Measurements from ENCODE around the gene IGF2R.

The IGF2R gene

DNA sequence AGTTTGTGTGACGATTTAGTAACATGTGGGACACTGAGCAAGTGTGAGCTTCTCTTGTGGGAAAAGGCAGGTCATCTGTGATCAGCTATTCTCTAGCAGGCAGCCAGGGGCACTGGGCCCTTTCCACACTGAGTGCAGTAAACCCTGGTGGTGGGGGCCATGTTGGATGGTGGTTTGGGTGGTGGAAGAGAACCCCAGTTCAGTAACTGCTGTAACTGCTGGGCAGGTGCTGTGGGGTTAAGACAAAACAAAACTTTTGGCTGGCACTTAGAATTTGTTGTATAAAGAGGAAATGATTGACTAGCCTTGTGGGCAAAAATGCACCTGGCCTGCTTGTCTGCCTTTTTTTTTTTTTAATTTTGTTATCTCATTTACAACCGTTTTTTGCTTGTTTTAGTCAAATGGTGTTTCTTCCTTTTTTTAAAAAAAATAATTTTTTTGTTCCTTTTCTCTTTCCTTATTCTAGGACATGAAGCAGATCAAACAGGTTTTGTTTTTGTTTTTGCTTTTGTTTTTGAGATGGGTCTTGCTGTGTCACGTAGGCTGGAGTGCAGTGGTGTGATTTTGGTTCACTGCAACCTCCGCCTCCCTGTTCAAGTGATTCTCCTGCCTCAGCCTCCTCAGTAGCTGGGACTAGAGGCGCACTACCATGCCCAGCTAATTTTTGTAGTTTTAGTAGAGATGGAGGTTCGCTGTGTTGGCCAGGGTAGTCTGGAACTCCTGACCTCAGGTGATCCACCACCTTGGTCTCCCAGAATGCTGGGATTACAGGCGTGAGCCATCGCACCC, 59.8 kb downstream of the IGF2R start:
- DNase-seq, result no peak

DNA sequence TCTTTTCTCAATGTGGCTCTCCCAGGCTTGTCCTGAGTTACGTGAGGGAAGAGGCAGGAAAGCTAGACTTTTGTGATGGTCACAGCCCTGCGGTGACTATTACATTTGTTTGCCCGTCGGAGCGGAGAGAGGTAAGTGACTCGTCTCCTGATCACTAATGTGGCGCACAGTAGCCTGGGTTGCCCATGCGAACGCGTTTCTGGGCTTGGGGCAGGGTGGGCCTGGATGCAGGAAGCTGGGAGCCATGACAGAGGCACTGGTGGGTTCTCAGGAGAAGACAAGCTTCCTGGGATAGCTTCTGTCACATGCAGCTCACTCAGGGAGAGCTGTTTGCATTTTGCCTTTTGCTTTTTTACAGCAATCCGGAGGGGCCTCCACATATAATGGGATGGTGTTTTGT, 60.6 kb downstream of the IGF2R start:
- no peak for DNase-seq

DNA sequence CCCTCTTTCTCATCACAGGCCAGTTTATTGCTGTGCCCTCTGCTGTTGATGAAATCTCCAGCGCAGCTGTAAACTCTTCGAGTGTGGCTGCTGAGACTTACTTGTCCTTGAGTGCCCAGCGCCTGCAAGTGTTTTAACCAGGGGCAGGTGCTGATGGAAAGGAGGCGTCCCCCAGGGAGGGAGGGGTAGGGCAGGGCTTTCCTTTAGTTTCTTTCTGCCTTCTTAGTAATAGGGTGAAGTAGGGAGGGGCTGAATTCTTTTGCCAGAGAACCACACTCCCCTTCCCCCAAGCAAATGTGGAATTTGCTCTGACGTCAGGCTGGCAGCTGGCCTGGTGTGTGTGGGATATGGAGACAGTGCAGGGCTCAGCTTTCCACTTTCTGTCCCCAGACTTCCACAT, 61.2 kb downstream of the IGF2R start:
- no peak for DNase-seq

GRCh38 chr6:160031442-160031841, 62.6 kb downstream of the IGF2R start:
- no peak for DNase-seq

GRCh38 chr6:160031871-160032270, 63.0 kb downstream of the IGF2R start:
- no peak for DNase-seq

GRCh38 chr6:160032538-160032937, 63.7 kb downstream of the IGF2R start:
- DNase-seq, result no peak

- DNase-seq, result no peak
These were observed 65.4 kb downstream of the IGF2R start for GRCh38 chr6:160034036-160034930.

DNA sequence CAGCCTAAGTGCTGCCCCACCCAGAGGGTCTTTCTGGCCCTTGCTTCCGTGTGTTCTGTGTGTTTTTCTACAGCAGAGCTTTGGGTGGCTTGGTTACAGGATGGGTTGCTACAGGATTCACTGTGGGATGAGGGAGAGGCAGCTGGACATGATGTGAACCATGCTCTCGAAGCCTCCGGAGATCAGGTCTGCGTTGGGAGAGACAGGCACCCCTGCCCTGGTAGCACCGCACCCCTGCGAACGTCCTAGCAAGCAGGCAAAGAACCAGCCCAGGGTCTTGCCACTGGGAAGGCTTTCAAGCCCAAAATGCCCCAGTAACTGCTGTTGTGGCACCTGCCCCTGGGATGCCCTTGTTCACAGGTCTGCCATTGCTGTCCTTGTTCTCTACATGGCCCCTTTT, 66.4 kb downstream of the IGF2R start:
- no peak for DNase-seq

DNA sequence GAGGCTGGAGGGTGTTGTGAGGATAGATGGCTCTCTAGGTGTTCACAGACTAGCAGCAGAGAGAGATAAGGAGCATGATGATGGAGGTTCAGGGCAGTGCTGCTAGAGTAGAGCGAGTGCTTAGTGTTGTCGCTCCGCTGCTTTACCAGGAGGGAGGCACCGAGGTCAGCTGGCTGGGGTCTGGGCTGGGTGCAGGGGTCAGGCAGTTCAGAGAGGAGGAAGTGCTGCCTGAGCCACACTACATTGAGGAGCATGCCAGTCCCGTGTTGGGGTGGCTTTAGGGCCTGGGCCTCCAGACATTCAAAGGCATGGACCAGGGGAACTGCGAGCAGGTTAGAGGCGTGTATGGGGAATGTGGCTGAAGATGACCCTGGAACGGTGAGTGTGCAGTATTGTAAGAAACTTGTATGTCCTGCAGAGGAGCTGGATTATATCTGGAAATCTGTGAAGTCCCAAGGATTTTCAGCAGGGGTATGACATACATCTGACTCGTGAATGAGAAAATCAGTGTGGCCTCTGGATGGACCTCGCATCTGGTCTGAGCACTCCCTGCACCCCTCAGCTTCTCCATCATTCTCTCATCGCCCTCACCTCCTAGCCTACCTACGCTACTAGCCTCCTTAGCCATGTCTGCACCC, 66.9 kb downstream of the IGF2R start:
- no peak for DNase-seq

- DNase-seq, result no peak
These were observed 67.4 kb downstream of the IGF2R start for GRCh38 chr6:160036331-160036695.

DNA sequence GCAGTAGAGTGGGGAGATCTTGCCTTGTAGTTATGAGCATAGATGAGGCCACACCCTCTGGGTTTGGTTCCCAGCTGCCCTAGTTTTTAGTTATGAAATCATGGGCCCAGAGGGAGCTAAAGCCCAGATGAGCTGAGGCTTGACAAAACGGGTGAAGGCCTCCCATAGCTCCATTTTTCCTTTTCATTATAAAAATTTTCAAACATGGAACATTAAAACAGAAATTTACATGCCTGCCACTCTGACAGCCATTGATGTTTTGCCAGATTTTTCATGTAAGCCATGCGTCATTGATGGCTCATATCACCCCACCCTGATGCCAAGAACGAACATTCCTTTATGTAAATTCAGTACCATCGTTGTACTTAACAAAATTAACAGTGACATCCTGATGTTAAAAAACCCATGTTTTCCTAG, 67.9 kb downstream of the IGF2R start:
- no peak for DNase-seq

DNA sequence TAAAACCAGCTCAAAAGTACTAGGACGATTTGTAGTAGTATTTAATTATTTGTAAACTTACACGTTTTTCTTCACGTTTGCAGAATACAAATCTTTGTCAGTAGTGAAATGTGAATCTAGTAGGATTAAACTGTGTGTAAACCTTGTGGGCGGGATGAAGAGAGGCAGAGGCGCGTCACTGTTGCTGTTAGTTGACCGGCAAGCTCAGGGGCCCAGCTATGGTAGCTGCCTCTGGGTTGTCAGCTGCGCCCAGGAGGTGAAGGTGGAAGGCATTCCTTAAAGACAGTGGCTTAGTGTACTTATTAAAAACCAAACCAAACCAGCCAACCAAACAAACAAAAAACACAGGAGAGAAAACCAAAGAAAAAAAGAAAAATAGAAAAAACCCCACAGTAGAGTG, 69.6 kb downstream of the IGF2R start:
- DNase-seq, result no peak

DNA sequence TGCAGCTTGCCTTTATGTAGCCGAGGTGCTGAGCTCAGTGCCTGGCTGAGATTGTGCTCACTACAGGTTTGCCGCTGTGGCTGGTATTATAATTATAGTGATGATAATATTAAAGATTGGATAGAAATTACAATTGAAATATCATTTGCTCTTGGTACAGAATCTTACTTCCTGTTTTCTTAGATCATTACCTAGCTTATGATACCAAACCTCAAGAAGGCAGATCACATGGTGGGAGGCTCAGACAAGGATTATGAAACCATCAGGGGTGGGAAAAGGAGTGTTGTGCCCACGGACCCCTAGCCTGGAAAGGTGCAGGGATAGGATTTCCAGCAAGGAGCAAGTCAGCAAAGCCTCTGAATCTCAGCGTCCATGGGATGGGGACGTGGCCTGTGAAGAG, 70.6 kb downstream of the IGF2R start:
- no peak for DNase-seq

DNA sequence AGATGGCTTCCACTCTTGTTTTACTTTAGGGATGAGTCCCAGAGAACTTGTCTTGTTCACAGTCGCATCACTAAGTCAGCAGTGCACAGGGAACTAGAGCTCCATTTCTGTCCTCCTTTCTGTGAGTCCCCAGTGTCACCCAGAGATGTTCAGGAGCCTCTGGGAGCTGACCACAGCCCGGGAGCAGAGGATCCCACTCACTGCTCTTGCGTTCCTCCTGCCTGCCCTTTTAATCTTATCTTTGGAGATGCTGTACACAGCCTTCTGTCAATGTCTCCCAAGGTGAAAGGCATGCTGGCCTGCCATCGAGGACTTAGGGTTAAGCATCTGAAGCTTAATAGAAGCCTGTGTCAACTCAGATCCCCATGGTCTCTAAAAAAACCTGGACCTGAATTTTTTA, 71.2 kb downstream of the IGF2R start:
- DNase-seq, result no peak

GRCh38 chr6:160040527-160041264, 71.8 kb downstream of the IGF2R start:
- no peak for DNase-seq

- DNase-seq, result no peak
These were observed 72.7 kb downstream of the IGF2R start for GRCh38 chr6:160041608-160042007.

DNA sequence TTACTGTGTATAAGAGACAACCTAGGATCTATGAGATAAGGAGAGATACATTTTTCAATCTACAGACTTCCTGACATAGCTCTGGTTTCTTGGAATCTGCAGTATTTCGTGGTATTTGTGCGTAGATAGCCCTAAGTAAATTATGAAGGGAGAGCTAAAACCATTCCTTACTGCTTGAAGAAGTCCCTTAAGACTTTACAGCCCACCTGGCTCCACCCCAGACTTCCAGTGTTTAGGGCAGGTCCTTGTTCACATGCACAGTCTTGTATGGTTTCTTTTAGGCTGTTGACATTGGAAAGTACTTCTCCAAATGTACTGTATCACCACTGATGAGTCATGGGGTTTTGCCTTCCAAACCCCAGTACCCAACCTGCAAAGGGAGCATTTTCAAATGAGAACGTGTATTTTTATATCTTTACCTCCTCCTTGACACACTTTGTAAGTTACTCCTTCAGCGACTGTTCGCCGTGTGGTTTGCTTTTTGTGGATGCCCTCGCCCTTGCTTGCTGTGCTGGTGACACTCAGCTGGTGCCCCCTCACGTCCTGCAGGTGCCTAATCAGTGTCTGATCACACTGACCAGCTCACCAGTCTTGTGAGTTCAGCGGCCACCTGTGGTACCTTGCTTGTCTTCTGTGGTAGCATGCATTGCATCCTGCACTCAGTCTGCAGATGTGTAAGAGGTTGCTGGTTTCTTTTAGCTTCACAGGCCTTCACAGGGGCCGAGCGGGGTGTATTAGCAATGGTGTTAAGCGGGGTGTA, 73.3 kb downstream of the IGF2R start:
- DNase-seq, result no peak

- DNase-seq, result no peak
These were observed 74.0 kb downstream of the IGF2R start for GRCh38 chr6:160042788-160043301.

- no peak for DNase-seq
These were observed 74.9 kb downstream of the IGF2R start for GRCh38 chr6:160043784-160044183.

DNA sequence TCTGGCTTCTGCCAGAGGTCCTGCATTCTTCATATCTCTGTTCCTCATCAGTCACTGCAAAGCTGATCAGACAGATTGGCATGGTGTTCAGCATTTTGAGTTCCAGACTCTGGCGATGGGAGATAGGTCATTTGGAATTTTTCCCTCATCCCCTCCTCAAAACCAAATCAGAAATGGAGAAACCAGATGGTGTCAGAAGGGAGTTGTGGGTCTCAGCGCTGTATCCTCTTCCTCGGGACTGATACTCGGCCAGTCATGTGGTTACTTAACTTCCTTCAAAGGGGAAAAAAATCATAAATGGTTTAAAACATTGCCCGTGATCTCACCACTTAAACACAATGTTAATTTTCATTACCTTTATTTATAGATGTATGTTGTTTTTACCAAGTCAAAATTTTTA, 75.8 kb downstream of the IGF2R start:
- no peak for DNase-seq

DNA sequence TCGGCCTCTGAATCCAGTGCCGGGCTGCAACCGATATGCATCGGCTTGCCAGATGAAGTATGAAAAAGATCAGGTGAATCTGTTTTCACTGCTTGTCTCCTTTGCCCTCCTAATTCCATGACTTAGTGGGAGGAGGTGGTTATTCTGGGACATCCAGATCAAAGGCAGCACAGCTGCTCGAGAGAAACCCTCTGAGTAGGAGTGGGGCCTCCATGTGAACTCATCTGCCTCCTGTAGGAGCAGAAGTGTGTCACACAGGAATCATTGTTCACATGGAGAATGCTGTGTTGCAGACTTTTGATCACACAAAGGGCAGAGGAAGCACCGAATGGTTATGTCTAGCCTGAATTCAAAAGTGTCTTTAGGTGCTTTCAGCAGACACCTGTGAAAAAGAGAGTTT, 79.6 kb downstream of the IGF2R start:
- no peak for DNase-seq

GRCh38 chr6:160049346-160049745, 80.5 kb downstream of the IGF2R start:
- no peak for DNase-seq
